ENCODE results near the gene OR10A7. TPM values are rescaled to one million over a fixed set of nuclear protein-coding genes. Genes with fewer than 3 reads are reported as not detected.
"Not testable (repeated sequence)": the region's sequence is repeated elsewhere in the genome, so short reads cannot be mapped to it uniquely, and the experiment has no call there.

Gene OR10A7
- polyA plus RNA-seq (not detected in 2 replicates), polyA minus RNA-seq (not detected in 2 replicates)

GRCh38 chr12:55220725-55221124 is at the start of gene OR10A7:
TSS of gene OR10A7 (plus strand) at chr12:55221025. CDS start at chr12:55221025, 0 bp downstream.
- Histone ChIP-seq H3F3A (ENCODE audit: insufficient read depth, low read length, poor library complexity, severe bottlenecking) (no peaks in the 10 kb centered on the region), H3K4me3 (ENCODE audit: low read length) (no peak within 1 kb of the TSS), H3K36me3 (ENCODE audit: insufficient read depth, low read length) (no peaks in the 10 kb centered on the region), H3K79me2 (replicated peaks; ENCODE audit: insufficient read depth, low read length) (no peaks in the 10 kb centered on the region), H3K9me3 (ENCODE audit: low read length) (no peaks in the 10 kb centered on the region), H2AFZ (ENCODE audit: low read depth, low read length) (no peak within 1 kb of the TSS), H3K9ac (ENCODE audit: low read length) (no peak within 1 kb of the TSS), H3K9me2 (ENCODE audit: insufficient read depth, low read length) (no peaks in the 10 kb centered on the region), H4K20me1 (ENCODE audit: insufficient read depth) (no peaks in the 10 kb centered on the region), H3K27ac (ENCODE audit: low read length) (no peak within 1 kb of the TSS), H3K4me2 (ENCODE audit: low read length) (no peak within 1 kb of the TSS), H3K27me3 (ENCODE audit: insufficient read depth, low read depth, low read length) (no peaks in the 10 kb centered on the region)
- TF ChIP-seq MXI1 (conservative IDR thresholded peaks at IDR 0.05; ENCODE audit: poor library complexity, severe bottlenecking) = no peak
- no peak for TF ChIP-seq RAD21 (conservative IDR thresholded peaks at IDR 0.05)
- no peak for TF ChIP-seq EP300 (conservative IDR thresholded peaks at IDR 0.05; ENCODE audit: poor library complexity, severe bottlenecking)
- TF ChIP-seq POLR2AphosphoS5 (IDR thresholded peaks at IDR 0.05) = no peak
- TF ChIP-seq TAF1 (IDR thresholded peaks at IDR 0.05; ENCODE audit: low read depth) = no peak
- no peak for TF ChIP-seq REST (IDR thresholded peaks at IDR 0.05; ENCODE audit: borderline replicate concordance)
- no peak for TF ChIP-seq CTCF (IDR thresholded peaks at IDR 0.05; ENCODE audit: poor library complexity, severe bottlenecking)
- TF ChIP-seq EZH2 (IDR thresholded peaks at IDR 0.05; ENCODE audit: borderline replicate concordance, insufficient read depth, low read length, poor library complexity, severe bottlenecking) = no peak
- no peak for TF ChIP-seq SMC3 (conservative IDR thresholded peaks at IDR 0.05; ENCODE audit: poor library complexity)

GRCh38 chr12:55171445-55171844 is 49.4 kb upstream of the OR10A7 start:
- Histone ChIP-seq H3K36me3 (ENCODE audit: insufficient read depth, low read length) (no peaks in the 10 kb centered on the region), H2AFZ (ENCODE audit: low read depth, low read length) (no peak overlapping the region), H4K20me1 (ENCODE audit: insufficient read depth) (no peaks in the 10 kb centered on the region), H3K27me3 (ENCODE audit: insufficient read depth, low read depth, low read length) (no peaks in the 10 kb centered on the region), H3K9ac (ENCODE audit: low read length) (no peak overlapping the region), H3K4me2 (ENCODE audit: low read length) (no peak overlapping the region), H3K79me2 (replicated peaks; ENCODE audit: insufficient read depth, low read length) (no peaks in the 10 kb centered on the region), H3F3A (ENCODE audit: insufficient read depth, low read length, poor library complexity, severe bottlenecking) (no peaks in the 10 kb centered on the region), H3K4me3 (ENCODE audit: low read length) (no peak overlapping the region), H3K9me2 (ENCODE audit: insufficient read depth, low read length) (no peaks in the 10 kb centered on the region), H3K27ac (ENCODE audit: low read length) (no peak overlapping the region), H3K9me3 (ENCODE audit: low read length) (no peaks in the 10 kb centered on the region)
- TF ChIP-seq TAF1 (IDR thresholded peaks at IDR 0.05; ENCODE audit: low read depth) (no peak), SMC3 (conservative IDR thresholded peaks at IDR 0.05; ENCODE audit: poor library complexity) (no peak), REST (IDR thresholded peaks at IDR 0.05; ENCODE audit: borderline replicate concordance) (no peak), EP300 (conservative IDR thresholded peaks at IDR 0.05; ENCODE audit: poor library complexity, severe bottlenecking) (no peak), MXI1 (conservative IDR thresholded peaks at IDR 0.05; ENCODE audit: poor library complexity, severe bottlenecking) (no peak), CTCF (IDR thresholded peaks at IDR 0.05; ENCODE audit: poor library complexity, severe bottlenecking) (no peak), POLR2AphosphoS5 (IDR thresholded peaks at IDR 0.05) (no peak), RAD21 (conservative IDR thresholded peaks at IDR 0.05) (no peak), EZH2 (IDR thresholded peaks at IDR 0.05; ENCODE audit: borderline replicate concordance, insufficient read depth, low read length, poor library complexity, severe bottlenecking) (no peak)

GRCh38 chr12:55171846-55172245 is 49.0 kb upstream of the OR10A7 start:
- not testable (repeated sequence) for H3K79me2 ChIP-seq (replicated peaks; ENCODE audit: insufficient read depth, low read length); H3K9me3 ChIP-seq (ENCODE audit: low read length); H3K4me2 ChIP-seq (ENCODE audit: low read length); H3K27ac ChIP-seq (ENCODE audit: low read length); H3K9me2 ChIP-seq (ENCODE audit: insufficient read depth, low read length); H3K9ac ChIP-seq (ENCODE audit: low read length); H4K20me1 ChIP-seq (ENCODE audit: insufficient read depth); H3K4me3 ChIP-seq (ENCODE audit: low read length); H3K36me3 ChIP-seq (ENCODE audit: insufficient read depth, low read length); H3F3A ChIP-seq (ENCODE audit: insufficient read depth, low read length, poor library complexity, severe bottlenecking); H2AFZ ChIP-seq (ENCODE audit: low read depth, low read length); H3K27me3 ChIP-seq (ENCODE audit: insufficient read depth, low read depth, low read length)
